NCI-H2029 (cell line): Measurements from ENCODE around the gene ABCB9.
"Not testable (repeated sequence)": the region's sequence is repeated elsewhere in the genome, so short reads cannot be mapped to it uniquely, and the experiment has no call there.

Source experiments
- DNase-seq: peaks from one replicate; lab custom pipeline; 2025; lab: John Stamatoyannopoulos, UW

Gene ABCB9

DNA sequence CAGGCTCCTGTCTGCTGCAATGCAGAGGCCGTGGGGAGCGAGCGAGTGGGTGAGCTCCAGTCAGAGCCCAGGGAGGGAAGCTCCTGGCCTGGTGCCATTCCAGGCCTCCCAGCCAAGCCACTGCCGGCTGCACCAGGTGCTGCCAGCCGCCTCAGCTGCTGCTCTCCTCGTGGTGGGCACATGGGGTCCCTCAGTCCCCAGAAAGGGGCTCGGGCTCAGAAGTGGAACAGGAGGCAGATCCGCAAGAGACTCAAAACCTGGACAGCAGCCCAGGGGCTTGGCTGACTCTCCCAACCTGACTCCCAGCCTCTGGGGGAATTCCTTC lies 2.4 kb downstream of the ABCB9 start:
- peak; percentile 23 for DNase-seq

DNA sequence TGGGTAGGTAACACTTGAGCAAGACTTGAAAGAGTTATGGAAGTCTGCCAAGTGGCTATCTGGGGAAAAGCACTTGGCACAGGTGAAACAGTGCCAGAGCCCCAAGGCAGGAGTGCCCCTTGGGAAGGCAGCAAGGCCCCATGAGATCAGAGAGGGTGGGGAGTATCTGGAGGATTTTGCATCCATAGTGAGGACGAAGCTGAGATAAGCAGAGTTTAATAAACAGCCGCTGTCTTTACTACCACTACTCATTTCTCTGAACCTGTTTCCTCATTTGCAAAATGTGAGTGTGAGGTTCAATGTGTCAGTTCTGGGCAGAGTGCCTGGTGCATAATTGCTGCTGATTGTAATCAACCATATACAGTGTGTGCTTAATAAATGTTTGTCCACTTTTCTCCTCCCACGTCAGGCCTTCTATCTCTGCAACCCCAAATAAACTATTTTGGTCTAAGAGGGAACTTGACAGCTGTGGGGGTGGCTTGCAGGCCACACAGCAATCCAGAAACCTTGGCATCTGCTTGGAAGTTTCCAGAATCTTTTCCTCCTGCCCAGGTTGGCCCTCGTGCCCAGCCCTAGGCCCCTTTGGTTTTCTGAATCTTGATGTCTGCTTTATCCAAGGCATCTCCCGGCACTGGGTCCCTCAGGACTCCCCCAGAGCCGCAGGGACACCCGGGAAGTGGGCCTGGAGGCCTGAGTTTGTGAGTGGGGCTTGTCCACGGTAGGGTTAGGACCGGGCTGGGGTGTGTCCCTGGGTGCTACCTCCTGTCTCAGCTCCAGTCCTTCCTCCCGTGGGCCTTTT lies 4.5 kb downstream of the ABCB9 start:
- peak; percentile 57 for DNase-seq

DNA sequence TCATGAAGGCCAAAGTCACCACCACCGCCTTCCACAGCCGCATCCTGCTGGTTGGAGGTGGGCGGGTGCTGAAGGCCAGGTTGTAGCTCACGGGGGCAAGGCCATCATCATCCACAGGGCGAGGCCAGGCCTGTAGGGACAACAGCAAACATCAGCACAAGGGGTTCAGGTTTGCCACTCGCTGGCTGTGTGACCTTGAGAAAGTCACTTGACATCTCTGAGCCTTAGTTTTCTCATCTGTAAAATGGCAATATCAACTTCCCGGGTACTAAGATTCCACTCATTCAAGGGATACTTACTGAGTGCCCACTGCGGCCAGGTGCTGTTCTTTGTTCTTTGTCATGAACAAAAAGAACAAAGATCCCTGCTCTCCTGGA lies 6.1 kb downstream of the ABCB9 start:
- no peak for DNase-seq

DNA sequence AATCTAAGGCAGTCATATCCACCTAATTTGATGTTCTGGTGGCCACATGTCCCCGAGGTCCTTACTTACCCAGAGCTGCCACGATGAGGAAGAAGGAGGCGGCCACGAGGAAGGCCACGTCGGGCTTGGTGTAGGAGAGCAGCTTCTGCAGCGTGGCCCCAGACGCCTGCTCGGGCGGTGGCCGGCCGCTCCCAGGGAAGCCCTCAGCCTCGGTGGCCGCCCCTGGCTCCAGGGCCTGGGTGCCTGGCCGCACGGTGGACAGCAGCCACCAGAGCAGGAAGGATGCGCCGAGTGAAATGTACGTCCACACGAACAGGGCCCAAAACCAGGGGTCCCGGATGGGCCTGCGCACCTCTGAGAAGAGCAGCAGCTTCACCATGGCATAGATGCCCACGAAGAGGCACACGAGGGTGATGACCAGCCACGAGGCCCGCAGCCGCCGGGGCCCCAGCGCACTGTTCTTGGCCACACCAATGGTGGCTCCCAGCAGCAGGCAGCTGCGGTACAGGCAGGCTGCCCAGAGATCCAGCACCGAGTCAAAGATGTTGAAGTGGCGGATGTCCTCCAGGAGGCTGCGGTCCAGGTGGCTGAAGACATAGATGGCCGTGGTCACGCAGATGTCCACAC lies 6.6 kb downstream of the ABCB9 start:
- no peak for DNase-seq

DNA sequence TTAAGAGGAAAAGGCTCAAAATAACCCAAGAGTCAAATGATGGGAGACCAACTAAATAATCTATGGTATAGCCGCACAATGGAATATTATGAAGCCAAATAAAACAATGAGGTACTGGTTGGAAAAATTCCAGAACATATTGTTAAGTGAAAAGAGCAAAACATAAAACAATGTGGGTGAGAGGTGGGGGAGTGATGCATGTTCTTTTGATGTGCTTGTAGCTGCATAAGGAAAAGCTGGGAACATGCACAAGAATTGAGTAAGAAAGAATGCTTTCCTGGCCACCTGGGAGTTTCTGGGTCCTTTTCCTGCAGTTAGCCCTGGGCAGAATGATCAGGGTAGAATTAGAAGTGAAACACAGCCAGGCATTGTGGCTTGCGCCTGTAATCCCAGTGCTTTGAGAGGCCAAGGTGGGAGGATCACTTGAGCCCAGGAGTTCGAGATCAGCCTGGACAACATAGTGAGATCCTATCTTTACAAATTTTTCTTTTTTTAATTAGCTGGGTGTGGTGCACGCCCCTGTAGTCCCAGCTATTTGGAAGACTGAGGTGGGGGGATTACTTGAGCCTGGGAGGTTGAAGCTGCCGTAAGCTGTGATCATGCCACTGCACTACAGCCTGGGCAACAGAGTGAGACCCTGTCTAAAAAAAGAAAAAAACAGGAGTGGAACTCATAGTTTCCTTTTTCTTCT lies 7.9 kb downstream of the ABCB9 start:
- DNase-seq: no peak

DNA sequence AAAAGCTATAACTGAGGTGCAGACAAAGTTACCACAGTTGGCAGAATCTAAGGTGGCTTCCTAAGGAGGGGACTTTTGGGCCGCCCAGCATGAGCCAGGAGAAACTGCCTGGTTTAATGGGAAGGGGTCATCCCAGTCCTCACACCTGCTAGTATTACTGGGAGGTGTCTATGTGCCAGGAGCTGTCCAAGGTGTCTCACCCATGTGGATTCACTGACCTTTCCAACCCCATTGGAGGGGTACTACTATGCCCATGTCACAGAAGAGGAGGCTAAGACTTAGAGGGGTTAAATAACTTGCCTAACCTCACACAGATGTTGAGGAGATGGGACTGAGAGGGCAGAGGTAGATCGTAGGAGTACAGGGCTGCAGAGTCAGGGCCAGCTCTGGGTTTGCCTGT lies 10.2 kb downstream of the ABCB9 start:
- DNase-seq: no peak

DNA sequence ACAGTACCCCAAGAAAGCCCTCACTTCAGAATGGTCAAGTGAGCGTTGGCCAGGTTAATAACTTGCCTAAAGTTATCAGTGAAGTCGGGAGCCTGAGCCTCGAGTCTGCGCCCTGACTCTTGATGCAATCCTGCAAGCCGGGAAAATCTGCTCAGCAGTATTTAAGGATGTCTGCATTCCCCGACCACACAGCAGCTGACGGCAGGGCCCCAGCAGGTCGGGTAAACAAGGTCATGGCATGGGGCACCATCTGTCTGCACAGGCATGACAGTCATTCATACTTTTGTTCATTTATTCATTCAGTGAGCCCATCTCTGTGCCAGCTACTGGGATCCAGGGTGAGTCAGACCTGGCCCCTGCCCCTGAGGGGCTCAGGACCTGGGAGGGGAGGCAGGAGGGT lies 11.1 kb downstream of the ABCB9 start:
- DNase-seq: no peak

DNA sequence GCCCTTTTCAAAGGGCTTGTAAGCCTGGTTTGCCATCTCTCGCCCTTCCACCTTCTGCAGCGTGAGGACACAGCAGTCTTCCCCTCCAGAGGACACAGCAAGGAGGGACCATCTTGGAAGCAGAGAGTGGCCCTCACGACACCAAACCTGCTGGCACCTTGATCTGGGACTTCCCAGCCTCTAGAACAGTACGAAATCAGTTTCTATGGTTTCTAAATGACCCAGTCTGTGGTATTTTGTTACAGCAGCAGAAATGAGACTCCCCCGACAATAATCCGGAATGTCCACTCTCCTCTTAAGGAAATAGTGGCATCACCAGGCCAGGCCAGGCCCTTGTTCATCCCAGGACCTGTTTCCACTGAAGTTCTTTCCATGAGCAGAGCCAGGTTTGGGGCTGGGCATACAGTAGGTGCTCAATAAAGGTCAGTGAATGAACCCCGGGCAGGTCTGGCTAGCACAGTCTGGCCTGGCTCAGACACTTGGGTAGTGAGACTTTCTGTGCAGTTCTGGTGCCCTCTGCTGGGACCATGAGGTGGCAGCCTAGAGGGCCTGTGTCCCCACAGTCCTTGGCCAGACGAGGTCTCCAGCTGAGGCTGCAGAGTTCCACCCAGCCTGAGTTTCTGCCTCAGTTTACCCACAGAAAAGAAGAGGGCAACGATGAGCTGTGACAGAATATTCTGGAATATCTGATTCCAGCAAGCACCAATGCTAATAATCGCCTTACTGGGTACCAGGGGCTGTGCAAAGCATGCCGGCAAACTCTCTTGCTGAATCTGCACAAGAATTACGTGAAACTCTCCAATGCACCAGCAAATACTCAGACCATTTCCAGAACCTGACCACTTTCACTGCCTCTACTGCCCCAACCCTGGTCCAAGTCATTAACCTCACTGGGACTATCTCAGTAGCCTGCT lies 14.0 kb downstream of the ABCB9 start:
- DNase-seq: peak; percentile 71

DNA sequence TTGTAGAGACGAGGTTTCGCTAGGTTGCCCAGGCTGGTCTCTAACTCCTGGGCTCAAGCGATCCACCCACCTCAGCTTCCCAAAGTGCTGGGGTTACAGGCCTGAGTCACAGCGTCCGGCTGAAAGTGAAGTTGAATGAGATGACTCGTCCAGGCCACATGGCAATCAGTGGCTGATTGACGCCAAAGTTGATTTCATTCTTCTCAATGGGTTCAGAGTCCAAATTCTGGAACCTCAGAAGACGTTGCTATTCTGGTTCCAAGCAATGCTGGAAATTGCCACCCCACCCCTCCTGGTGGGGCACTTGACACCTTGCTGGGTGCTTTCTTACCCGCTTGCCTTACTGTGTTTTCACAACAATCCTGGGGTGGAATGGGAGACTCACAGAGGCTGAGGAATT lies 14.9 kb downstream of the ABCB9 start:
- DNase-seq: no peak

DNA sequence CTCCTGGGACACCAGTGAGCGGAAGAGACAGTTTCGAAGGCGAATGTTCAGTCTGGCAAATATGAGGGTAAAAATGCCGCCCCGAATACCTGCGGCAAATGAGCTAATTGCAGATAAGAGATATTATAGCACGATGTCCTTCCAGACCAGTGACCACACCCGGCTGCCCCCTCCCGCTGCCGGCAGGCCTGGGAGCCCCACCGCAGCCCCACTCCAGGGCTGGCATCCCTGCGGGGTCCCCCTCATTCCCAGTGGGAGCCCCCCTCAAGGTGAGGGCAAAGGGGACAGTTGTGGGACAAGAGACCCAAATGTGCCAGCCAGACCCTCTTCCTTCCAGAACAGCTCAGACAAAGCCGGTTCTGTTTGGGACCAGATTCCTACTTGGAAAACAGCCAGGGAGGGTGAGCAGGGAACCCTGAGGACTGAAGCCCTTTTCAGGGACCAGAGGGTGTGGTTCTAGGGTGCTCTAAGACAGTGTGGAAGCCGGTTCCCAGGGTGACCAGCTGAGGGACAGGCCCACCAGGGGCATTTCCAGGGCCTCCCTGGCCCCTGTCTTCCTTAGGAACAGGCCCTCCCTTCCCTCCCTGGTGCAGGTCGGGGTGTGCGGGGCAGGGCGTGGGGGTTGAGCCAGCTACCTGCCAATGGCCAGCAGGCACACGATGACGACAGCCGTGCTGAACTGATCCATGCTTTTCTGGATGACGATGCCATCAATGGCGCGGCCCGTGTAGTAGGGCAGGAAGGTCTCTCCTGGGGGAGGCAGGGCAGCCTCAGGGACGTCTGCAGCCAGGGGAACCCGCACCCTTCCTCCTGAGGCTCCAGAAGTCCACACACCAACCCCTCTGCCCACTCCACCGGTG lies 16.2 kb downstream of the ABCB9 start:
- no peak for DNase-seq

DNA sequence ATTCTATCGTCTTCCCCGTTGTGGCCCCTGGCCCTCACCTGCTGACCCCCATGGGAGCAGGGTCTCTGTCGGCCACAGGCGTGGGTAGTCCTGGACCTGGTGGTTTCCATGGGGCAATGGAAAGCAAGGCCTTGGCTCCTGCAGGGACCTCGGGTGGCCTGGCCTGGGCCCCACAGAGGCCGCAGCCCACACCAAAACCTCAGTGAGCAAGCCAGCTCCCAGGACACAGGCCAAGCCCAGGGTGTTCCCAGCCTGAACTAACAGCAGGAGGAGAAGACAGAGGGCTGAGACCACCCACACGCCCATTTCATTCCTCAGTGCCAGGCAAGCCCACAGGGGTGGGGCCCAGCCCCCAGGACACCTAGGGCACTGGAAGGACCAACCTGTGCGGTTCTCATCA lies 16.9 kb downstream of the ABCB9 start:
- no peak for DNase-seq

DNA sequence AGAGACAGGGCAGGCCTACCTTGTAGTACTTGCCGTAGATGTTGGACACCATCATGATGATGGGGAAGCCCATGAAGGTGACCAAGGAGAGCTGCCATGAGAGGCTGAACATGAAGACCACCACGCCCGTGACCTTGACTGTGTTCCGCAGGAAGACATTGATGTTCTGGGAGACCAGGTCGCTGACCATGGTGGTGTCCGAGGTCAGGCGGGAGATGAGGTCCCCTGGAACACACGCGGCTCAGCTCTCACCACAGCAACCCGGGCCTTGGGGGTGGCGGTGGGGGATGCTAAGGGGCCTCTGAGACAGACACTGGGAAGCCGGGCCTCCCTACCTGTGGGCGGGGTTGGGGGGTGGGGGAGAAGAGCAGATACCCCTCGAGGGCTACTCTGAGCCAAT lies 17.7 kb downstream of the ABCB9 start:
- DNase-seq: no peak

DNA sequence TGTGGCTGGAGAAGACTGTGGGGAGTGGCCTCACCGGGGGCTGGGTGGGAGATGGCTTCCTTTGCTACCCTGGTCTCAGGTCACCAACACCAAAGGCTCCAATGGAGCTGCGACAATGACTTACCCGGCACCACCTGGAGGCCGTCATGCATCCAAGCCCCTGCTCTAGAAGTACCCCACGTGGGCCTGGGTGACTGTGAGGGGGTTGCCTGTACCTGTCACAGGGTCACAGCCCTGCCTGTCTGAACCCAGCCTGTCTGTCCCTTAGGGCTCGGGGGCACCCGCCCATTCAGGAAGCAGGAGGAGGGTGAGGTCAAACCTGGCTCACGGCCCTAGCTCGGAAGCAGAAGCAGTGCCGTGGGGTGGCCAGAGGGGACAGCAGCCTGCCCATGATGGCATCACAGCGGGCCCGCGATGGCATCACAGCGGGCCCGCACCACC lies 18.9 kb downstream of the ABCB9 start:
- no peak for DNase-seq

DNA sequence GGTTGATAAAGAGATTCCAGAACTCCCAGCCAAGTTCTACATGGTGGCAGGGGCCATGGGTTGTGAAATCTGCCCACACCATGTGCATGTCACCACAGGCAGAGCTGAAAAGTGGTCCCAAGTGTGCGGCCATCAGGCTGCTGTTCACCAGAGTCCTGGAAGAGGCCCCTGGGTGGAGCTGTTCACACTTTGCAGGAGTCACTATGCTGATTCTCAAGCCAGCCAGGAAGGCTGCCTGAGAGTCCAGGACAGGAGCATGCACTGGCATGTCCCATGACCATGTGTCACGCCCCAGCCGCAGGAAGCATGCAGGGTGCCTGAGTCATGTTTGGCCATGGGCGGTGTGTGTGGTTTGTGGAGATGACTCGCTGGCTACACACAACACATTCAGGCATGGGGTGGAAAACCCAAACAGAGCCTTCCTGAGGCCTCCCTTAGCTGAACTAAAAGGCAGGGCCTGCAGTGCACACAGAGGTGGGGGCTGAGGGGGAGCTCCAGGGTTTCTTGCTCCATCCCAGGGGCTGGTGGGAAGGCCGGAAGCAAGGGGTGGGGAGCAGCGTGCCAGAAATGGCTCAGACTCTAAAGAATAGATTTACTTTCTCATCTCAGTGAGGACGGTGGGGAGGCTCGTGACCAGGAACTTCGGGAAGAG lies 19.4 kb downstream of the ABCB9 start:
- DNase-seq: no peak

DNA sequence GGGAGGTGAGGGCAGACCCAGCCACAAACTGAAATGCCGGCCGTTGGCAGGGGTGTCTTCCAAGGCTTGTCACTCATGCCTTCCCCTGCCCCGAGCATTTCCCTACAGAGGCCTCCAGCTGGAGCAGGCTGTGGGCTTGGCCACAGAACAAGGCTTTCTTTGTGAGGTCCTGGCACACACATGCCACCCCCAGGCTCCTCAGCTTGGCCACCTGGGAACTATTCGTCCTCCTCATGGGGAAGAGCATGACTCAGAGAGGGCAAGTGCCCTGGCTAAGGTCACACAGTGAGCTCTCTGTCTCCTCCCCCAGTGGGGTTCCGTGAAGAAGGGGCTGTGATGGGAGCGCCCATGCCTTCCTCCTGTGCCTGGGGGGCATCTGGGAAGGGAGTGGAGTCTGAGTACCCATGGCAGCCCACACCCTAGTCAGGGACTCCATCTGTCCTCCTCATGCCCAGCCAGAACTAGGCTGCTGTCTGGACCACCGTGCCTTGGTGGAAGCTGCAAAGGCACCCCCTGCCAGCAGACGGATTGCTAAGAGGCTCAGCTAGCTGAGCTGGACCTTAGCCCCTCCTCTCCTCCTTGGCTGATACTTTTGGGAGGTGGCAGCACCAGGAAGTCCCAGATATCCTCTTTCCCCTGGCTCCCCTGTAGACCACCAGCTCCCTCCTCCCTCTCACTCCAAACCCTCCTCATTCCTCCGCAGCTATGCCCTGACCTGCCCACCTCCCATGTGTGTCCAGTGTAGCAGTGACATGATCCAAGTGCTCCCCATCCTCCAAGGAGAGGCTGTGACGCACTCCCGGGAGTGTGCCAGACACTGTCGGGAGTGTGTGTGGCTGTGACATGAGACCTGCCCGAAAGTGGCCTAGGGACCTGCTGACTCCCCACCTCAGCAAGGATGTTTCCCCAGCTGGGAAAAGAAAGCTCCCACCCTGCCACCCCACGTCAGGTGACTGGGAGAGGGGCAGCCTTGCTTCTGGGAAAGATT lies 21.4 kb downstream of the ABCB9 start:
- DNase-seq: no peak

DNA sequence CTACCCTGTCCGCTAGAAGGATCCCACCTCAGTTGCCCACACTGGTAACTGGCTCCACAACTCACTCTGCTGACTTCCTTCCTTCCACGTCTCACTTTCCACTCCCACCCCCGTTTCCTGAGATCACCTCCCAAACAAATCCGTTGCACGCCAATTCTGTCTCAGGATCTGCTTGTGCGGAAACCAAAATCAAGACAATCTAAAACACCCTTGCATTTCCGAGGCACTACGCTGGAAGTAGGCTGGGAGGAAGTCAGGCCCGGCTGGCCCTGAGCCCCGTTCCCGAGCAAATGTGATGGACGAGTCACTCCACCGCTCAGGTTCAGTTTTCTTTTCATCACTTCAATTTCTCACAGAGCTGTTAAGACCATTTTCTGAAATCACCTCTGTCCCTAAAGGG lies 23.1 kb downstream of the ABCB9 start:
- DNase-seq: no peak

DNA sequence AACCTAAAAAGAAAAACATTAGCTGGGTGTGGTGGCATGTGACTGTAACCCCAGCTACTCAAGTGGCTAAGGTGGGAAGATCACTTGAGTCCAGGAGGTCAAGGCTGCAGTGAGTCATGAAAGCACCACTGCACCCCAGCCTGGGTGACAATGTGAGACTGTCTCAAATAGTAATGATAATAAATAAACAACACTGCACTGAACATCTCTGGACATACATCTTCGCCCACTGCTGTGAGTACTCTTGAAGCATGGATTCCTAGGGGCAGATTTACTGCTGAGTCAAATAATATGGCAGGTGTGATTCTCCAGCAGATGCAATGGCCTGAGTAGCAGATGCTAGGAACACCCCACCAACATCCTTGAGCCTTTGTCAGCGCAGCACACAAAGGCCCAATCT lies 23.6 kb downstream of the ABCB9 start:
- DNase-seq: no peak

DNA sequence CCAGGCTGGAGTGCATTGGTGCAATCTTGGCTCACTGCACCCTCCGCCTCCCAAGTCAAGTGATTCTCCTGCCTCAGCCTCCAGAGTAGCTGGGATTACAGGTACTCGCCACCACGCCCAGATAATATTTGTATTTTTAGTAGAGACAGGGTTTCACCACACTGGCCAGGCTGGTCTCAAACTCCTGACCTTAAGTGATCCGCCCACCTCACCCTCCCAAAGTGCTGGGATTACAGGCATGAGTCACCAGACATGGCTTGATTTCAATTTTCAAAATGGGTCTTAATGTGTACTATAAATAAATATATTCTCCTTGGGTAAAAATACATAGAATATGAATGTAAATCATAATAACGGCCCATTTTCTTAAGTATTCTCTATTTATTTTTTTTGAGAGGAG lies 24.9 kb downstream of the ABCB9 start:
- DNase-seq: not testable (repeated sequence)

DNA sequence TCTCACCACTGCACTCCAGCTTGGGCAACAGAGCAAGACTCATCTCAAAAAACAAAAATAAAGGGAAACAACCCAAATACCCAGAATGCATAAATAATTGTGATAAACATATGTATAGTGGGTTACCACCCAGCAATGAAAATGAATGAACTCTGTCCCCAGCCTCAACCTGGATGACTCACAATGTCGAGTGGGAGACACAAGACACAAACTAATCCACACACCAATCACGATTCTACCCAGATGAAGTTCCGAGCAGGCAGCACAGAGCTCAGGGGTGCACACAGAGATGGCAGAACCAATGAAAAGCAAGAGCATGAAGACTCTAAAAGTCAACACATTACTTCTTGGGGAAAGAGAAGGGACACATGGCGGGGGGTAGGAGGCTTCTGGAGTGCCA lies 27.1 kb downstream of the ABCB9 start:
- no peak for DNase-seq
